ENCODE results near the gene BCAR1.

The BCAR1 gene

GRCh38 chr16:75203667-75204409 is 47.6 kb downstream of the BCAR1 start:
- no peak for DNase-seq (ENCODE audit: low spot score)

- no peak for DNase-seq (ENCODE audit: low spot score)
Observed at GRCh38 chr16:75203096-75203495, 48.3 kb downstream of the BCAR1 start.

GRCh38 chr16:75202069-75202590 is 49.3 kb downstream of the BCAR1 start:
- no peak for DNase-seq (ENCODE audit: low spot score)

GRCh38 chr16:75198135-75198600 is 53.3 kb downstream of the BCAR1 start:
- DNase-seq (ENCODE audit: low spot score) = no peak

GRCh38 chr16:75197522-75198134 is 53.8 kb downstream of the BCAR1 start:
- DNase-seq (ENCODE audit: low spot score) = no peak

- no peak for DNase-seq (ENCODE audit: low spot score)
Observed at GRCh38 chr16:75196836-75197235, 54.6 kb downstream of the BCAR1 start.

- DNase-seq (ENCODE audit: low spot score) = no peak
Observed at GRCh38 chr16:75195811-75196790, 55.3 kb downstream of the BCAR1 start.

GRCh38 chr16:75193730-75194444 is 57.5 kb downstream of the BCAR1 start:
- no peak for DNase-seq (ENCODE audit: low spot score)

GRCh38 chr16:75193265-75193650 is 58.2 kb downstream of the BCAR1 start:
- DNase-seq (ENCODE audit: low spot score) = no peak

GRCh38 chr16:75192606-75193264 is 58.7 kb downstream of the BCAR1 start:
- DNase-seq (ENCODE audit: low spot score) = no peak

- DNase-seq (ENCODE audit: low spot score) = no peak
Observed at GRCh38 chr16:75189638-75190245, 61.7 kb downstream of the BCAR1 start.

GRCh38 chr16:75188832-75189477 is 62.5 kb downstream of the BCAR1 start:
- DNase-seq (ENCODE audit: low spot score) = no peak

- DNase-seq (ENCODE audit: low spot score) = no peak
Observed at GRCh38 chr16:75181630-75182029, 69.8 kb downstream of the BCAR1 start.

- no peak for DNase-seq (ENCODE audit: low spot score)
Observed at GRCh38 chr16:75179208-75179607, 72.2 kb downstream of the BCAR1 start.

Data from LoVo (cell line).